Measurements from ENCODE around the gene PTEN.
"Not testable (repeated sequence)": the region's sequence is repeated elsewhere in the genome, so short reads cannot be mapped to it uniquely, and the experiment has no call there.

The PTEN gene

DNA sequence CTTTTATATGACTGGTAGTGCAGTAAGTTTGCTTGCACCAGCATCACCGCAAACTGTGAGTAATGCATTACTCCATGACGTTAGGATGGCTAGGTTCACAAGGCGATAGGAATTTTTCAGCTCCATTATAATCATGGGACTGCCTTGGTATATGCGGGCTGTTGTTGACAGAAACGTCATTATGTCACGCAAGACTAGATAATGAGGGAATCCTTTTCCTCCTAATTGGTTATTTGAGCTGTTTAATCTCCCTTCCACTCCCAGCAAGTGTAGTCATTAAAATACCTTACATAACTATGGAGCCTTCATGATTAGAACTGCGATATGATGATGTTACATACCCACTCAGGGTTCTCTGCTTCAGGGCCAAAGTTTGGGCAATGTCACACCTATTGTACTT, 17.4 kb upstream of the PTEN start:
- Histone ChIP-seq H3K9me2 (replicated peaks; ENCODE audit: low read depth, low read length) (no peaks in the 10 kb centered on the region), H3F3A (ENCODE audit: low read depth) (no peaks in the 10 kb centered on the region), H3K4me3 (ENCODE audit: low read length, poor library complexity, severe bottlenecking) (no peak overlapping the region), H3K4me1 (ENCODE audit: insufficient read depth, low read length, poor library complexity, severe bottlenecking) (peaks cover 10% of the 10 kb centered on the region), H3K9me3 (ENCODE audit: insufficient read depth, low read depth, low read length) (no peaks in the 10 kb centered on the region), H3K79me2 (ENCODE audit: insufficient read depth, low read length) (peaks cover 5% of the 10 kb centered on the region; the same call in 1 of the 2 replicates), H3K9ac (ENCODE audit: low read depth, low read length, poor library complexity, severe bottlenecking) (no peak overlapping the region), H4K20me1 (ENCODE audit: insufficient read depth, low read length, poor library complexity, severe bottlenecking) (no peaks in the 10 kb centered on the region), H3K4me2 (ENCODE audit: low read depth, low read length, poor library complexity, severe bottlenecking) (no peak overlapping the region), H3K36me3 (ENCODE audit: insufficient read depth, low read length) (no peaks in the 10 kb centered on the region), H3K27me3 (ENCODE audit: insufficient read depth, low read length, poor library complexity, severe bottlenecking) (no peaks in the 10 kb centered on the region), H2AFZ (ENCODE audit: low read length) (no peak overlapping the region)
- no peak for TF ChIP-seq EZH2phosphoT487 (IDR thresholded peaks at IDR 0.05; ENCODE audit: borderline replicate concordance)
- TF ChIP-seq, protein P1, sequence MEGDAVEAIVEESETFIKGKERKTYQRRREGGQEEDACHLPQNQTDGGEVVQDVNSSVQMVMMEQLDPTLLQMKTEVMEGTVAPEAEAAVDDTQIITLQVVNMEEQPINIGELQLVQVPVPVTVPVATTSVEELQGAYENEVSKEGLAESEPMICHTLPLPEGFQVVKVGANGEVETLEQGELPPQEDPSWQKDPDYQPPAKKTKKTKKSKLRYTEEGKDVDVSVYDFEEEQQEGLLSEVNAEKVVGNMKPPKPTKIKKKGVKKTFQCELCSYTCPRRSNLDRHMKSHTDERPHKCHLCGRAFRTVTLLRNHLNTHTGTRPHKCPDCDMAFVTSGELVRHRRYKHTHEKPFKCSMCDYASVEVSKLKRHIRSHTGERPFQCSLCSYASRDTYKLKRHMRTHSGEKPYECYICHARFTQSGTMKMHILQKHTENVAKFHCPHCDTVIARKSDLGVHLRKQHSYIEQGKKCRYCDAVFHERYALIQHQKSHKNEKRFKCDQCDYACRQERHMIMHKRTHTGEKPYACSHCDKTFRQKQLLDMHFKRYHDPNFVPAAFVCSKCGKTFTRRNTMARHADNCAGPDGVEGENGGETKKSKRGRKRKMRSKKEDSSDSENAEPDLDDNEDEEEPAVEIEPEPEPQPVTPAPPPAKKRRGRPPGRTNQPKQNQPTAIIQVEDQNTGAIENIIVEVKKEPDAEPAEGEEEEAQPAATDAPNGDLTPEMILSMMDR (conservative IDR thresholded peaks at IDR 0.05; ENCODE audit: low read length): no peak

- H3F3A ChIP-seq (ENCODE audit: low read depth); H3K9me3 ChIP-seq (ENCODE audit: insufficient read depth, low read depth, low read length); H2AFZ ChIP-seq (ENCODE audit: low read length); H3K4me3 ChIP-seq (ENCODE audit: low read length, poor library complexity, severe bottlenecking); H3K9ac ChIP-seq (ENCODE audit: low read depth, low read length, poor library complexity, severe bottlenecking); H3K4me2 ChIP-seq (ENCODE audit: low read depth, low read length, poor library complexity, severe bottlenecking); H4K20me1 ChIP-seq (ENCODE audit: insufficient read depth, low read length, poor library complexity, severe bottlenecking); H3K9me2 ChIP-seq (replicated peaks; ENCODE audit: low read depth, low read length); H3K36me3 ChIP-seq (ENCODE audit: insufficient read depth, low read length); H3K27me3 ChIP-seq (ENCODE audit: insufficient read depth, low read length, poor library complexity, severe bottlenecking): not testable (repeated sequence)
- H3K4me1 ChIP-seq (ENCODE audit: insufficient read depth, low read length, poor library complexity, severe bottlenecking): peaks cover 17% of the 10 kb centered on the region
- peaks cover 12% of the 10 kb centered on the region; the same call in 1 of the 2 replicates for H3K79me2 ChIP-seq (ENCODE audit: insufficient read depth, low read length)
Observed at GRCh38 chr10:87846711-87847110, 16.7 kb upstream of the PTEN start.

DNA sequence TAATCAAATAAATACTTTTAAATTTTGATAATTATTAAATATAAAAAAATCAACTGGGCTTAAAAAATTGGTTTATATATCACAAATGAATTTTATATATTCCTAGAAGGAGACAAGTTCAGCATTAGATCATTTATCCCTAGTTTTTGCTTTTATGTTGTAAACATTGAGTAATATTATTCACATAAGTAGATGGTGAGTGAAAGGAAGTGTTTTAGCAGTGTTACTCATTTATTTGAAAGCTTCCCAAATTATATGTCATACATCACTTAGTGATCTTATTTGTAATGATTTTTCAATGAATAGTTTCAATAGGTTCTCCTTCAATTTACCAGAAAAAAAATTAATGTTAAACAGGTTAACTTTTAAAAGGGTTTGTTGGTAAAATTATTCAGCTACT, 15.9 kb upstream of the PTEN start:
- Histone ChIP-seq H3K9ac (ENCODE audit: low read depth, low read length, poor library complexity, severe bottlenecking) (no peak overlapping the region), H3F3A (ENCODE audit: low read depth) (no peaks in the 10 kb centered on the region), H3K36me3 (ENCODE audit: insufficient read depth, low read length) (no peaks in the 10 kb centered on the region), H3K79me2 (ENCODE audit: insufficient read depth, low read length) (peaks cover 12% of the 10 kb centered on the region; the same call in 1 of the 2 replicates), H3K9me2 (replicated peaks; ENCODE audit: low read depth, low read length) (no peaks in the 10 kb centered on the region), H3K9me3 (ENCODE audit: insufficient read depth, low read depth, low read length) (no peaks in the 10 kb centered on the region), H4K20me1 (ENCODE audit: insufficient read depth, low read length, poor library complexity, severe bottlenecking) (no peaks in the 10 kb centered on the region), H2AFZ (ENCODE audit: low read length) (no peak overlapping the region), H3K4me1 (ENCODE audit: insufficient read depth, low read length, poor library complexity, severe bottlenecking) (peaks cover 21% of the 10 kb centered on the region), H3K4me3 (ENCODE audit: low read length, poor library complexity, severe bottlenecking) (no peak overlapping the region), H3K4me2 (ENCODE audit: low read depth, low read length, poor library complexity, severe bottlenecking) (no peak overlapping the region), H3K27me3 (ENCODE audit: insufficient read depth, low read length, poor library complexity, severe bottlenecking) (no peaks in the 10 kb centered on the region)
- TF ChIP-seq, protein P1 (conservative IDR thresholded peaks at IDR 0.05; ENCODE audit: low read length): no peak
- TF ChIP-seq EZH2phosphoT487 (IDR thresholded peaks at IDR 0.05; ENCODE audit: borderline replicate concordance): no peak

GRCh38 chr10:87849001-87849400, 14.4 kb upstream of the PTEN start:
- Histone ChIP-seq H2AFZ (ENCODE audit: low read length) (no peak overlapping the region), H3F3A (ENCODE audit: low read depth) (no peaks in the 10 kb centered on the region), H4K20me1 (ENCODE audit: insufficient read depth, low read length, poor library complexity, severe bottlenecking) (no peaks in the 10 kb centered on the region), H3K9ac (ENCODE audit: low read depth, low read length, poor library complexity, severe bottlenecking) (no peak overlapping the region), H3K4me2 (ENCODE audit: low read depth, low read length, poor library complexity, severe bottlenecking) (no peak overlapping the region), H3K9me2 (replicated peaks; ENCODE audit: low read depth, low read length) (no peaks in the 10 kb centered on the region), H3K4me1 (ENCODE audit: insufficient read depth, low read length, poor library complexity, severe bottlenecking) (peaks cover 24% of the 10 kb centered on the region), H3K36me3 (ENCODE audit: insufficient read depth, low read length) (no peaks in the 10 kb centered on the region), H3K9me3 (ENCODE audit: insufficient read depth, low read depth, low read length) (no peaks in the 10 kb centered on the region), H3K79me2 (ENCODE audit: insufficient read depth, low read length) (peaks cover 17% of the 10 kb centered on the region; the same call in 1 of the 2 replicates), H3K4me3 (ENCODE audit: low read length, poor library complexity, severe bottlenecking) (no peak overlapping the region), H3K27me3 (ENCODE audit: insufficient read depth, low read length, poor library complexity, severe bottlenecking) (no peaks in the 10 kb centered on the region)
- TF ChIP-seq, protein P1 (conservative IDR thresholded peaks at IDR 0.05; ENCODE audit: low read length): no peak
- no peak for TF ChIP-seq EZH2phosphoT487 (IDR thresholded peaks at IDR 0.05; ENCODE audit: borderline replicate concordance)
